ENCODE results near the gene DCDC1. TPM values are rescaled to one million over a fixed set of nuclear protein-coding genes. Genes with fewer than 3 reads are reported as not detected.

The DCDC1 gene
- total and polyA plus RNA-seq, 2 donors (not counting 1 experiment from before 2014, with no cell fraction given): 0.05 to 0.17 TPM

GRCh38 chr11:31383116-31383515, 13.6 kb upstream of the DCDC1 start:
- no peak for TF ChIP-seq EZH2 (IDR thresholded peaks at IDR 0.05; ENCODE audit: low read length, missing control alignments)
- TF ChIP-seq, protein P1, sequence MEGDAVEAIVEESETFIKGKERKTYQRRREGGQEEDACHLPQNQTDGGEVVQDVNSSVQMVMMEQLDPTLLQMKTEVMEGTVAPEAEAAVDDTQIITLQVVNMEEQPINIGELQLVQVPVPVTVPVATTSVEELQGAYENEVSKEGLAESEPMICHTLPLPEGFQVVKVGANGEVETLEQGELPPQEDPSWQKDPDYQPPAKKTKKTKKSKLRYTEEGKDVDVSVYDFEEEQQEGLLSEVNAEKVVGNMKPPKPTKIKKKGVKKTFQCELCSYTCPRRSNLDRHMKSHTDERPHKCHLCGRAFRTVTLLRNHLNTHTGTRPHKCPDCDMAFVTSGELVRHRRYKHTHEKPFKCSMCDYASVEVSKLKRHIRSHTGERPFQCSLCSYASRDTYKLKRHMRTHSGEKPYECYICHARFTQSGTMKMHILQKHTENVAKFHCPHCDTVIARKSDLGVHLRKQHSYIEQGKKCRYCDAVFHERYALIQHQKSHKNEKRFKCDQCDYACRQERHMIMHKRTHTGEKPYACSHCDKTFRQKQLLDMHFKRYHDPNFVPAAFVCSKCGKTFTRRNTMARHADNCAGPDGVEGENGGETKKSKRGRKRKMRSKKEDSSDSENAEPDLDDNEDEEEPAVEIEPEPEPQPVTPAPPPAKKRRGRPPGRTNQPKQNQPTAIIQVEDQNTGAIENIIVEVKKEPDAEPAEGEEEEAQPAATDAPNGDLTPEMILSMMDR (conservative IDR thresholded peaks at IDR 0.05 in 1 of 2, IDR thresholded peaks at IDR 0.05 in 1 of 2; ENCODE audit: low read depth in 1 of 2, low read length in 2 of 2): no peak
- no peaks in the 10 kb centered on the region for H3K27me3 ChIP-seq (ENCODE audit: control insufficient read depth, insufficient read depth, low read length)

DNA sequence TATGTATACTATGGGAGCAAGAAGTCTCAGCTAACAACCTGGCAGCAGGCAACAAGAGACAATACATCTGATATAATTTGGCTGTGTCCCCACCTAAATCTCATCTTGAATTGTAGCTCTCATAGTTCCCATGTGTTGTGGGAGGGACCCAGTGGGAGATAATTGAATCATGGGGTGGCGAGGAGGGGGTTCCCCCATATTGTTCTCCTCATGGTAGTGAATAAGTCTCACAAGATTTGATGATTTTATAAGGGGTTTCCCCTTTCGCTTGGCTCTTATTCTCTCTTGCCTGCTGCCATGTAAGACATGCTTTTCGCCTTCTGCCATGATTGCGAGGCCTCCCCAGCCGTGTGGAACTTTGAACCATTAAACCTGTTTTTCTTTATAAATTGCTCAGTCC, 6.3 kb upstream of the DCDC1 start:
- Histone ChIP-seq H3K4me1 (ENCODE audit: control insufficient read depth, extremely low read depth, insufficient read depth, low read length) (no peaks in the 10 kb centered on the region), H3K4me3 (replicated peaks in 1 of 4; ENCODE audit: control extremely low read depth in 1 of 4, insufficient read depth in 1 of 4, low read depth in 3 of 4, low read length in 4 of 4) (no peak overlapping the region), H3K27ac (ENCODE audit: insufficient read depth, low read length) (no peak overlapping the region), H2AFZ (ENCODE audit: low read length) (no peak overlapping the region), H3K4me2 (ENCODE audit: extremely low read depth, insufficient read depth, low read length) (no peak overlapping the region), H3K9me3 (ENCODE audit: control insufficient read depth, insufficient read depth, low read depth, low read length) (no peaks in the 10 kb centered on the region), H4K20me1 (ENCODE audit: control insufficient read depth, extremely low read depth, insufficient read depth, low read length) (no peaks in the 10 kb centered on the region), H3K9ac (ENCODE audit: insufficient read depth, low read length) (no peak overlapping the region), H3K27me3 (ENCODE audit: control insufficient read depth, insufficient read depth, low read length) (no peaks in the 10 kb centered on the region), H3K36me3 (ENCODE audit: control insufficient read depth, insufficient read depth, low read length) (no peaks in the 10 kb centered on the region), H3K79me2 (ENCODE audit: control insufficient read depth, insufficient read depth, low read length) (no peaks in the 10 kb centered on the region)
- no peak for DNase-seq (ENCODE audit: low read depth in 2 of 2)
- TF ChIP-seq, protein P1 (conservative IDR thresholded peaks at IDR 0.05 in 1 of 2, IDR thresholded peaks at IDR 0.05 in 1 of 2; ENCODE audit: low read depth in 1 of 2, low read length in 2 of 2): no peak
- TF ChIP-seq EZH2 (IDR thresholded peaks at IDR 0.05; ENCODE audit: low read length, missing control alignments): no peak

More at GRCh38 chr11:31383116-31383515, 13.6 kb upstream of the DCDC1 start:
- Histone ChIP-seq H2AFZ (ENCODE audit: low read length) (no peak overlapping the region), H3K27ac (ENCODE audit: insufficient read depth, low read length) (no peak overlapping the region), H3K4me2 (ENCODE audit: extremely low read depth, insufficient read depth, low read length) (no peak overlapping the region), H3K9ac (ENCODE audit: insufficient read depth, low read length) (no peak overlapping the region), H3K4me1 (ENCODE audit: control insufficient read depth, extremely low read depth, insufficient read depth, low read length) (no peaks in the 10 kb centered on the region), H3K36me3 (ENCODE audit: control insufficient read depth, insufficient read depth, low read length) (no peaks in the 10 kb centered on the region), H3K79me2 (ENCODE audit: control insufficient read depth, insufficient read depth, low read length) (no peaks in the 10 kb centered on the region), H3K9me3 (ENCODE audit: control insufficient read depth, insufficient read depth, low read depth, low read length) (no peaks in the 10 kb centered on the region), H3K4me3 (replicated peaks in 1 of 4; ENCODE audit: control extremely low read depth in 1 of 4, insufficient read depth in 1 of 4, low read depth in 3 of 4, low read length in 4 of 4) (no peak overlapping the region), H4K20me1 (ENCODE audit: control insufficient read depth, extremely low read depth, insufficient read depth, low read length) (no peaks in the 10 kb centered on the region)
- no peak for DNase-seq (ENCODE audit: low read depth in 2 of 2)

- Histone ChIP-seq H3K27me3 (ENCODE audit: control insufficient read depth, insufficient read depth, low read length) (no peaks in the 10 kb centered on the region), H4K20me1 (ENCODE audit: control insufficient read depth, extremely low read depth, insufficient read depth, low read length) (no peaks in the 10 kb centered on the region), H3K4me2 (ENCODE audit: extremely low read depth, insufficient read depth, low read length) (no peak overlapping the region), H3K27ac (ENCODE audit: insufficient read depth, low read length) (no peak overlapping the region), H3K4me3 (replicated peaks in 1 of 4; ENCODE audit: control extremely low read depth in 1 of 4, insufficient read depth in 1 of 4, low read depth in 3 of 4, low read length in 4 of 4) (no peak overlapping the region), H3K9me3 (ENCODE audit: control insufficient read depth, insufficient read depth, low read depth, low read length) (no peaks in the 10 kb centered on the region), H3K79me2 (ENCODE audit: control insufficient read depth, insufficient read depth, low read length) (peaks cover 5% of the 10 kb centered on the region), H3K9ac (ENCODE audit: insufficient read depth, low read length) (no peak overlapping the region), H3K36me3 (ENCODE audit: control insufficient read depth, insufficient read depth, low read length) (no peaks in the 10 kb centered on the region), H3K4me1 (ENCODE audit: control insufficient read depth, extremely low read depth, insufficient read depth, low read length) (no peaks in the 10 kb centered on the region), H2AFZ (ENCODE audit: low read length) (no peak overlapping the region)
- DNase-seq (ENCODE audit: low read depth in 2 of 2): no peak
- no peak for TF ChIP-seq EZH2 (IDR thresholded peaks at IDR 0.05; ENCODE audit: low read length, missing control alignments)
- TF ChIP-seq, protein P1 (conservative IDR thresholded peaks at IDR 0.05 in 1 of 2, IDR thresholded peaks at IDR 0.05 in 1 of 2; ENCODE audit: low read depth in 1 of 2, low read length in 2 of 2): no peak
Observed at GRCh38 chr11:31366795-31367194, 2.7 kb downstream of the DCDC1 start.
